B cell (primary cell): ENCODE measurements around the gene CDKAL1.

Experiments
- EZH2 ChIP-seq: IDR thresholded peaks from 2 replicates; pipeline ENCODE4 v1.6.1; 2012; ENCODE audit warnings: borderline replicate concordance, low read depth, mild to moderate bottlenecking, moderate library complexity, low read length; ENCODE audit not compliant: insufficient read depth, poor library complexity, severe bottlenecking
- TF ChIP-seq, protein P1 (sequence below): fragments of 200-600 bp; IDR thresholded peaks from one replicate; pipeline ENCODE4 v1.8.0; 2022; ENCODE audit warnings: antibody characterized with exemption, mild to moderate bottlenecking

DNA sequence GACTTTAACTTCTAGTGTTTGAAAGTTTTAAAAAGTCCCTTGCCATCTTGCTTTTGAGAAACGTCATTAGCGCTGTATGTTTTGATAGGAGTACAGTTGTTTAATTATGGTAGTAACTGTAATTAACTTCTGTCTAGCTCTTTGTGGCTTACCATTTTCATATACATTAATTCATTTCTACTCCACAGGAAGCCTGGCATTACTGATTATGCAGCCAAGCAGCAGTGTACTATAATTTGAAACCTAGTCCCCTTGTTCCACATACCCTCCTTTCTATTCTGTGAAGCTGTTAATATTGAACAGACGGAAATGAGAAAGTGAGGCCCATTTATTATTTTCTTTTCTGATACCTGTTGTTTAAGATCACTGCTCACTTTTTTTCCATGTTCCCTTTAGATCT, 235.4 kb downstream of the CDKAL1 start:
- TF ChIP-seq, protein P1, sequence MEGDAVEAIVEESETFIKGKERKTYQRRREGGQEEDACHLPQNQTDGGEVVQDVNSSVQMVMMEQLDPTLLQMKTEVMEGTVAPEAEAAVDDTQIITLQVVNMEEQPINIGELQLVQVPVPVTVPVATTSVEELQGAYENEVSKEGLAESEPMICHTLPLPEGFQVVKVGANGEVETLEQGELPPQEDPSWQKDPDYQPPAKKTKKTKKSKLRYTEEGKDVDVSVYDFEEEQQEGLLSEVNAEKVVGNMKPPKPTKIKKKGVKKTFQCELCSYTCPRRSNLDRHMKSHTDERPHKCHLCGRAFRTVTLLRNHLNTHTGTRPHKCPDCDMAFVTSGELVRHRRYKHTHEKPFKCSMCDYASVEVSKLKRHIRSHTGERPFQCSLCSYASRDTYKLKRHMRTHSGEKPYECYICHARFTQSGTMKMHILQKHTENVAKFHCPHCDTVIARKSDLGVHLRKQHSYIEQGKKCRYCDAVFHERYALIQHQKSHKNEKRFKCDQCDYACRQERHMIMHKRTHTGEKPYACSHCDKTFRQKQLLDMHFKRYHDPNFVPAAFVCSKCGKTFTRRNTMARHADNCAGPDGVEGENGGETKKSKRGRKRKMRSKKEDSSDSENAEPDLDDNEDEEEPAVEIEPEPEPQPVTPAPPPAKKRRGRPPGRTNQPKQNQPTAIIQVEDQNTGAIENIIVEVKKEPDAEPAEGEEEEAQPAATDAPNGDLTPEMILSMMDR, result no peak
- no peak for TF ChIP-seq EZH2
